Measurements from ENCODE around the gene NEMP1.

- TF ChIP-seq CTCF (IDR thresholded peaks at IDR 0.05): no peak
- TF ChIP-seq POLR2A (IDR thresholded peaks at IDR 0.05): no peak
Measured at GRCh38 chr12:57086493-57087009, 8.0 kb upstream of the NEMP1 start.
